DOHH2 (cell line): ENCODE results near the gene NF1.

Source experiments
- EZH2phosphoT487 ChIP-seq: fragments of 200-600 bp; sonication (generic); IDR thresholded peaks from 2 replicates; pipeline ENCODE4 v1.6.1; 2017; ENCODE audit warnings: borderline replicate concordance, mild to moderate bottlenecking, antibody characterized with exemption, low read length, moderate library complexity, mixed read lengths
- TF ChIP-seq, protein P1 (sequence below): fragments of 200-600 bp; sonication (generic); IDR thresholded peaks from one replicate; pipeline ENCODE4 v1.5.1; 2014; ENCODE audit warnings: antibody characterized with exemption, mild to moderate bottlenecking, low read depth, low read length; ENCODE audit not compliant: poor library complexity, severe bottlenecking

DNA sequence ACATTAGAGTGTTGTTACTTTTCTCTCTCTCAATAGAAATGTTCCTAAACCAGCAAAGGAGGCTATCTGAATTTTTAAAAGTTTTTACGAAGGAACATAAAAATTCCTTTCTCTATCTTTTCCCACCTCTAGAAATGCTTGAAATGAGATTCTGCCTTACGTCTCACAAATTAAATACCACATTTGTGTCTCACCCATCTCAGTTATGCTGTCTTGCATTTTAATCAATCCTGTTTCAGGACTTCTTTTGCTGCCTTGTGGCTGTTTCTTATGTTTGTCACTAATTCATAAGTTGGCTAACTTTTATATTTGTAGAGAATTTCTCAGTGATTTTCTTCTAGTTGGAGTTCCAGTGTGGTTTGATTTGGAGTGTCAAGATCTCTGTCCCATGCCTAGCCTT lies 198.8 kb downstream of the NF1 start:
- TF ChIP-seq, protein P1, sequence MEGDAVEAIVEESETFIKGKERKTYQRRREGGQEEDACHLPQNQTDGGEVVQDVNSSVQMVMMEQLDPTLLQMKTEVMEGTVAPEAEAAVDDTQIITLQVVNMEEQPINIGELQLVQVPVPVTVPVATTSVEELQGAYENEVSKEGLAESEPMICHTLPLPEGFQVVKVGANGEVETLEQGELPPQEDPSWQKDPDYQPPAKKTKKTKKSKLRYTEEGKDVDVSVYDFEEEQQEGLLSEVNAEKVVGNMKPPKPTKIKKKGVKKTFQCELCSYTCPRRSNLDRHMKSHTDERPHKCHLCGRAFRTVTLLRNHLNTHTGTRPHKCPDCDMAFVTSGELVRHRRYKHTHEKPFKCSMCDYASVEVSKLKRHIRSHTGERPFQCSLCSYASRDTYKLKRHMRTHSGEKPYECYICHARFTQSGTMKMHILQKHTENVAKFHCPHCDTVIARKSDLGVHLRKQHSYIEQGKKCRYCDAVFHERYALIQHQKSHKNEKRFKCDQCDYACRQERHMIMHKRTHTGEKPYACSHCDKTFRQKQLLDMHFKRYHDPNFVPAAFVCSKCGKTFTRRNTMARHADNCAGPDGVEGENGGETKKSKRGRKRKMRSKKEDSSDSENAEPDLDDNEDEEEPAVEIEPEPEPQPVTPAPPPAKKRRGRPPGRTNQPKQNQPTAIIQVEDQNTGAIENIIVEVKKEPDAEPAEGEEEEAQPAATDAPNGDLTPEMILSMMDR: no peak
- TF ChIP-seq EZH2phosphoT487: no peak
